Measurements from ENCODE around the gene ZNF571.
A peak's percentile ranks its signal among the peaks of the same experiment; 100 is the strongest.

Gene ZNF571

DNA sequence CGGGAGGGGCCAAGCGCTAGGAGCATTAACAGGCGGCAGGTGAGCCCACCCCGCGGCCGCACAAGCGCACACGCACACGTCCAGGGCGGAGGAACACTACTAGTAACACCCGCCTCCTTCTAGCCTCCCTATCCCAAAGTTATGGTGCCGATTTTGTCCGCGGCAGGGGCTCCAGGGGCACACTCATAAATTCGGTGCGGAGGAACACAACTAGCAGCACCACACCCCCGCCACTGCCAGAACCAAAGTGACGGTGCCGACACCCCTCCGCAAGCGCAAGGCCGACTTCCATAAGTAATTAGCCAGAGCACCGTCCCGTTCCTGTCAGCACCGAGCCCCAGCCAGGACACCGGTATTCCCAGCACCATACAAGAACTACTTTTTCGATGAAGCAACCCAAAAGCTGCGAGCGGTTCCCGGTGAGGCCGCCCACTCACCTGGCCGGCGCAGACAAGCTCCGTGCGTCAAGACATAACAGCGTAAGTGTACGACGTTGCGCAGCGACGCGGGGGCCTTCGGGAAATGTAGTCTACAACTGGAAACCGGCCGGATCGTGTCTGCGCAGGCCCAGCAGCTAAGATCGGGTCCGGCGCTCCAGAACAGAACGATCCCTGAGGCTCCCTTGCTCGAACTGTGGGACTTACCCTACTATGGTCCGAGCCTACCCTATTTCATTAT lies at the start of gene ZNF571, which contains the start of gene ZNF540:
ZNF571 (minus strand) TSS at position 489 of the 678 bp plus-strand sequence. CDS start 8,116 bp downstream, outside the sequence.
ZNF540 (plus strand) TSS at position 573 of the 678 bp plus-strand sequence. CDS start 3,572 bp downstream, outside the sequence.
- DNase-seq: peak; percentile 61

DNA sequence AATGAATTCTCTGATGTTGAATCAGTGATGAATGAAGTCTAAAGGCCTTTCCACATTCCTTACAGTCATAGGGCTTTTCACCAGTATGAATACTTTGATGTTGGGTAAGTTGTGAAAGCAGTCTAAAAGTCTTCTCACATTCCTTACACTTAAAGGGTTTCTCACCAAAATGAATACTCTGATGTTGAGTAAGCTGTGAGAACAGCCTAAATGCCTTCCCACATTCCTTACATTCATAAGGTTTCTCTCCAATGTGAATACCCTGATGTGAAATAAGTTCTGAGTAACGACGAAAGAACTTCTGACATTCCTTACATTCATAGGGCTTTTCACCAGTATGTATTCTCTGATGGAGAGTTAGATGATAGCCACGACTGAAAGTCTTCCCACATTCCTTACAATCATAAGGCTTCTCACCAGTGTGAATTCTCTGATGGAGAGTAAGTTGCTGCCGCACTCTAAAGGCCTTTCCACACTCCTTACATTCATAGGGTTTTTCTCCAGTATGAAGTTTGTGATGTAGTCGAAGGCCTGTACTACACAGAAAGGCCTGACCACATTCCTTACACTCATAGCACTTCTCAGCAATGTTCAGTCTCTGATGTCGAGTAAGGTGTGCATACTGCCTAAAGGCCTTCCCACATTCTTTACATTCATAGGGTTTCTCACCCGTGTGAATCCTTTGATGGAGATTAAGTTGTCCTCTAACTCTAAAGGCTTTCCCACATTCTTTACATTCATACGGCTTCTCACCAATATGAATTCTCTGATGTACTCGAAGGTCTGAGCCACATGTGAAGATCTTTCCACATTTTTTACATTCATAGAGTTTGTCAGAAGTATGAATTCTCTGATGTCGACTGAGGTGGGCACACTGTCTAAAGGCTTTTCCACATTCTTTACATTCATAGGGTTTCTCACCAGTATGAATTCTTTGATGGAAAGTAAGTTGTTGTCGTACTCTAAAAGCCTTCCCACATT lies 40.8 kb upstream of the ZNF571 start:
- DNase-seq: no peak

DNA sequence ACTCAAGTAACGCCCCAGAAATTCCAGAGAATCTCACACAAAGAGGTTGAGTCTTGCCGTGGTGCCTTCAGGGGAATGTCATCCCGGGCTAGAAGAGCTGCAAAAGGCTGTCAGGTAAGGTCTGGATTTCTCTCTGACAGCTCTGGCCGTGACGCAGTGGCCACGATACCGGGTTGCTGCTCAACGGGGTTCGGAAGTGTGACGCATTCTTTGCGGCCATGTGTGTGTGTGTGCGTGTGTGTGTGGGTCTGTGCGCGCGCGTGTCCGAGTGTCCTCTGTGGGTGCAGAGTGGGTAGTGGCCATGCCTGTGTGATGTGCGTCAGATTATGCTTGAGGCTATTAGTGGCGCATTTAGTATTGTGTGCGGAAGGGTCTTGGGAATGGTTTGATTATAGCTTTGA lies 390 bp upstream of the ZNF571 start:
- DNase-seq: peak; percentile 7

DNA sequence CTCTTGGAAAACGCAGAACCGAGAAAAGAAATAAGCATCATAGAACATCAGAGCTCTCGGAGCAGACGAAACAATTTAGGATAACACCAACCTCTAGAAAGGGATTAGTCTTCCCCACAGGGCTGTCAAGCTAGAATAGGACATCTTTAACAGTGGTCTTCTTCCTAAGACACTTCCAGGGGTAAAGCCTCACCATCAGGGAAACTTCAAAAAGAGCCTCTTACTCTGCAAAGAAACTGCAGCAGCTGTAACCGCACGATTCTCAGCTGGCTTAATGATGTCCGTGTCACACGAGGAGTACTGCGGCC lies 642 bp downstream of the ZNF571 start:
- no peak for DNase-seq

DNA sequence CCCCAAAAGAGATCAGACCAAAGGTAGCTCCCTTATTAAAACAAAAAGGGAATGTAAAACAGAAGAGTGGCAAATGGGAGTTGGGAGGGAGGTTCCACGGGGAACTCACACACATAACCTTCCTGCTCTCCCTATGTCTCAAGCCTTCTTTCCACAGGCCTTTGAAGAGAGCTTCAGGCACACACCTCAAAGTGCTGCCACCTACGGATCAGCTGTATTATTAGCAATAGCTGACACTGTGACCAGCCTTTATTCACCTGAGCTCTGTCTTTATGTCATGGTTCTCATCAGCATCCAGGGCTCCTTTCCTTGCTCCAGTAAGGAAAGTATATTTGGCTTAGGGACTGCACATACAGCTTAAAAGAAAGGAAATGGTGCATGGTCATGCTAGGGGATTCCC lies 11.3 kb downstream of the ZNF571 start:
- no peak for DNase-seq

DNA sequence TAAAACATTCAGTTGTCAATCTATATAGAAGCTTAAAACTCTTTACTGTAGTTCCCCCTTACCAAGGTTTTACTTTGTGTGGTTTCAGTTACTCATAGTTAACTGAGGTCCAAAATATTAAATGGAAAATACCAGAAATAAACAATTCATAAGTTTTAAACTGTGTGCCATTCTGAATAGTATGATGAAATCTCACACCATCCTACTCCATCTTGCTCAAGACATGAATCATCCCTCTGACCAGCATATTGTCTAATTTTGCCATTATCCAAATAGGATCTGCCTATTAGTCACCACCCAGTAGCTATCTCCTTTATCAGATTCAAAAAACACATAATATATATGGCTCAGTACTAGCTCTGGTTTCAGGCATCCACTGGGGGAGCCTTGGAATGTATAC lies 22.4 kb downstream of the ZNF571 start:
- no peak for DNase-seq

DNA sequence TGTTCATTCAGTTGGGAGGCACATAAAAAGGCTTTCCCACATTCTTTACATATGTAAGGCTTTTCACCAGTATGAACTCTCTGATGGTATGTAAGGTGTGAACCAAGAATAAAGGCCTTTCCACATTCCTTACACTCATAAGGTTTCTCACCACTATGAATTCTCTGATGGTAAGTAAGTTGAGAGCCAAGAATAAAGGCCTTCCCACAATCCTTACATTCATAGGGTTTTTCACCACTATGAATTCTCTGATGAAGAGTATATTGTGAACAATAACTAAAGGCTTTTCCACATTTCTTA lies 29.3 kb downstream of the ZNF571 start:
- DNase-seq: no peak

DNA sequence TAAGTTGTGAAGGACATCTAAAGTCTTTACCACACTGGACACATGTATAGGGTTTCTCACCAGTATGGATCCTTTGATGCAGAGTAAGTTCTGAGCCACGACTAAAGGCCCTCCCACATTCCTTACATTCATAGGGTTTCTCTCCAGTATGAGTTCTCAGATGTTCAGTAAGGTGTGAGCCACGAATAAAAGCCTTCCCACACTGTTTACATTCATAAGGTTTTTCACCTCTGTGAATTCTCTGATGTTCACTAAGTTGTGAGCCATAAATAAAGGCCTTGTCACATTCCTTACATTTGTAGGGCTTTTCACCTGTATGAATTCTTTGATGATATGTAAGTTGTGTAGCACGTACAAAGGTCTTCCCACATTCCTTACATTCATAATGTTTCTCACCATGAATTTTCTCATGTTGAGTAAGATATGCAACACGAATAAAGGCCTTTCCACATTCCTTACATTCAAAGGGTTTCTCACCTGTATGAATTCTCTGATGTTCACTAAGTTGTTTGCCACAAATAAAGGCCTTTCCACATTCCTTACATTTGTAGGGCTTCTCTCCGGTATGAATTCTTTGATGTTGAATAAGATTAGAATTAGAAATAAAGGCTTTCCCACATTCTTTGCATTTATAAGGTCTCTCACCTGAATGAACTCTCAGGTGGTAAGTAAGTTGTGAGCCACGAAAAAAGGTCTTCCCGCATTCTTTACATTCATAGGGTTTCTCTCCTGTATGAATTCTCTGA lies 29.8 kb downstream of the ZNF571 start:
- DNase-seq: no peak

DNA sequence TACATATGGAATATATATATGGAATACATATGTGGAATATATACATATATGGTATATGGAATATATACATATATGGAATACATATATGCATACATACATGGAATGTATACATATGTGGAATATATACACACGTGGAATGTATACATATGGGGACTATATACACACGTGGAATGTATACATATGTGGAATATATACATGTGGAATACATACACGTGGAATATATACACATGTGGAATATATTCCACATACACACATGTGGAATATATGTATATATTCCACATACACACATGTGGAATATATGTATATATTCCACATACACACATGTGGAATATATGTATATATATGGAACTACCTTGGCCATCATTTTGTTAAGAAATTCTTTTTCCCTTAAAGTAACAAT lies 31.1 kb downstream of the ZNF571 start:
- no peak for DNase-seq

DNA sequence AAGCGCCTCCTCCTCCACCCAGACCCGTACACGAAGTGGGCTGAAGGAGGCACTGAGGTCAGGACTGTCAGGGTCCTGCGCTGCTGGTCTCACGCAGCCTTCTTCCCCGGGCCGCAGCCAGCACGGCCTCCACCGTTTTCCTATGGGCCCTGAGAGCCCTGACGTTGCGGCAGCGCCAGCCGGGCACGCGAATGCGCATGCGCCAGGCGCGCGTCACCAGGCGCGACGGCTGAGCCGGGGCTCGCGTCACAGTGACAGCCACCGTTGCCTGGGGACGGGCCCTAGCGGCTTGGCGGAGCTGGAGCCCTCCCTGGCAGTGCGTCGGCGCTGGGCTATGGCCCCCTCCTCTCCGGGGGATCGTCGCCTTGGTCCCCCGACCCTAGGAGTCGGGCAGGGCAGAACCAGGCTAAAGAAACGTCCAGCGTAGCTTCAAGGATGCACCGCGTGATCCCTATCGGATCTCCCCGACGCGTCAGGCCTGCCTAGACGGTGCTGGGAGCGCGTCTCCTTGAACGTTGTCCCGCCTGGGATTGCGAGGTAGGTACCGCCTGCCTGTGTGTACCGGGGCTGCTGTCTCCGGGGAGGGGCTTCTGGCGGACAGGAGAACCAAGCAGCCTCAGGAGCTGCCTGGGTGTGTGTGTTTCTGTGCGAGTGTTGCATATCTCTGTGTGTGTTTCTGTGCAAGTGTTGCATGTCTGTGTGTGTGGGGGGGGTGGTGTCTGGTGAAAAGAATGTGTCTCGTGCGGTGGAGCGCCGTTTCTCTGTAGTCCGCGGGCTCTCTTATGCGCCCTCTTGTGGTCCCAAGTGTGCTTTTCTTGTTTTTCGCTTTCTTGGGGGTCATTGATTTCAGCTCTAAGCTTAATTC lies 43.2 kb downstream of the ZNF571 start:
- DNase-seq: no peak

DNA sequence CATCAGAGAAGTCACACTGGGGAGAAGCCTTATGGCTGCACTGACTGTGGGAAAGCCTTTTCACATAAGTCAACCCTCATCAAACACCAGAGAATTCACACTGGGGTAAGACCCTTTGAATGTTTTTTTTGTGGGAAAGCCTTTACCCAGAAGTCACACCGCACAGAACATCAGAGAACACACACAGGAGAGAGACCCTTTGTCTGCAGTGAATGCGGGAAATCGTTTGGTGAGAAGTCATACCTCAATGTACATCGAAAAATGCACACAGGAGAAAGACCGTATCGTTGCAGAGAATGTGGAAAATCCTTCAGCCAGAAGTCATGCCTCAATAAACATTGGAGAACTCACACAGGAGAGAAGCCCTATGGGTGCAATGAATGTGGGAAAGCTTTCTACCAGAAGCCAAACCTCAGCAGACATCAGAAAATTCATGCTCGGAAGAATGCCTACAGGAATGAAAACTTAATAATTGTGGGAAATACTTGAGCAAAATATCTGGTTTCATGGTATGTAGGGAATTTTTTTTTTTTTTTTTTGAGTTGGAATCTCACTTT lies 57.1 kb downstream of the ZNF571 start:
- no peak for DNase-seq

DNA sequence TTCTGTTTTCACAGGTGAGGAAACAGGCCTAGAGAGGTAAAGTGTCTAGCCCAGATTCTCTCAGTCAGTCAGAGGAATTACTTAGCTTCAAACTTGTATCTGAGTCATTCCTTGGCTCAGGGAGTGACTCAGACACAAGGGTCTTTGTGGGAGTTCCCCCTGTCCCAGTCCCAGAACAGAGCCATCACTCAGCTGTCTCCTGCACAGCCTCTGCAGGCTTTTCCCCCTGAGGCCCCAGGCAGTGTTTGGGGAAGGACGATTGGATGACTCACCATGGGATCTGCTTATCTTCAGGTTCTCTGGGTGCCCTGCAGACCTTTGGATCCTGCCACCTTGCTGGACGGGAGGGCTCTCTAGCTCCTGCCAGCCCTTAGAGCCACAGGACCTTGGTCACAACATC lies 74.7 kb downstream of the ZNF571 start:
- no peak for DNase-seq

Data from NCI-H1436 treated with DMSO at 0.1 percent for 48 hours (cell line).